ENCODE measurements around the gene SHROOM1. TPM values are rescaled to one million over a fixed set of nuclear protein-coding genes. Genes with fewer than 3 reads are reported as not detected.

Gene SHROOM1
- total RNA-seq, 1 experiment from 2014 or later, result 0.54 TPM

GRCh38 chr5:132828846-132829494, 1.5 kb downstream of the SHROOM1 start:
- POLR2A ChIA-PET (ENCODE audit: low non-redundant PET), result no interaction called here
- no peak overlapping the region for H3K4me3 ChIP-seq (ENCODE audit: low read depth, low read length, poor library complexity, severe bottlenecking)
- BruUV-seq (replicated peaks), result no TSS peak

GRCh38 chr5:132827943-132828673, 2.3 kb downstream of the SHROOM1 start:
- intact Hi-C loops (cut with micrococcal nuclease; ENCODE audit: unreplicated experiment), result no loop called here
- no peaks in the 10 kb centered on the region for H3K36me3 ChIP-seq (ENCODE audit: insufficient read depth, low read length, poor library complexity, severe bottlenecking)
- H3K27me3 ChIP-seq (replicated peaks; ENCODE audit: insufficient read depth, low read depth, low read length, poor library complexity), result peaks cover 9% of the 10 kb centered on the region
- H3K4me1 ChIP-seq (ENCODE audit: insufficient read depth, low read length, poor library complexity, severe bottlenecking), result peaks cover 2% of the 10 kb centered on the region
- ChIA-PET POLR2A (ENCODE audit: low non-redundant PET) (interaction anchor here (0.6 kb wide), 1 partner anchor 8 kb away, joined by 3 read pairs; no protein-coding TSS in a partner anchor), CTCF (interaction anchor here (0.7 kb wide), 1 partner anchor 81 kb away, joined by 3 read pairs; the partner anchor contains the start of gene CCNI2)
- no TSS peak for BruUV-seq (replicated peaks)
- TF ChIP-seq CTCF (conservative IDR thresholded peaks at IDR 0.05; ENCODE audit: low read depth, low read length) (no peak), EZH2 (IDR thresholded peaks at IDR 0.05; ENCODE audit: borderline replicate concordance, low read depth, low read length, poor library complexity, severe bottlenecking) (no peak)
- H3K27ac ChIP-seq (ENCODE audit: low read depth, low read length, poor library complexity, severe bottlenecking), result no peak overlapping the region
- H3K4me3 ChIP-seq (ENCODE audit: low read depth, low read length, poor library complexity, severe bottlenecking), result no peak overlapping the region
- DNase-seq (ENCODE audit: low spot score), result no peak
- no peaks in the 10 kb centered on the region for H3K9me3 ChIP-seq (ENCODE audit: low read depth, low read length, poor library complexity, severe bottlenecking)

More at GRCh38 chr5:132828846-132829494, 1.5 kb downstream of the SHROOM1 start:
- intact Hi-C loops (cut with micrococcal nuclease; ENCODE audit: unreplicated experiment), result no loop called here
- Histone ChIP-seq H3K36me3 (ENCODE audit: insufficient read depth, low read length, poor library complexity, severe bottlenecking) (no peaks in the 10 kb centered on the region), H3K27ac (ENCODE audit: low read depth, low read length, poor library complexity, severe bottlenecking) (no peak overlapping the region), H3K9me3 (ENCODE audit: low read depth, low read length, poor library complexity, severe bottlenecking) (no peaks in the 10 kb centered on the region), H3K27me3 (replicated peaks; ENCODE audit: insufficient read depth, low read depth, low read length, poor library complexity) (peaks cover 9% of the 10 kb centered on the region), H3K4me1 (ENCODE audit: insufficient read depth, low read length, poor library complexity, severe bottlenecking) (peaks cover 2% of the 10 kb centered on the region)
- no peak for DNase-seq (ENCODE audit: low spot score)
- CTCF ChIA-PET, result interaction anchor here (1.5 kb wide), 1 partner anchor 9 kb away, joined by 5 read pairs; no protein-coding TSS in a partner anchor
- TF ChIP-seq CTCF (conservative IDR thresholded peaks at IDR 0.05; ENCODE audit: low read depth, low read length) (no peak), EZH2 (IDR thresholded peaks at IDR 0.05; ENCODE audit: borderline replicate concordance, low read depth, low read length, poor library complexity, severe bottlenecking) (no peak)

- H3K27ac ChIP-seq (ENCODE audit: low read depth, low read length, poor library complexity, severe bottlenecking), result no peak overlapping the region
- ChIA-PET POLR2A (ENCODE audit: low non-redundant PET) (interaction anchor here (0.6 to 0.7 kb wide), 2 partner anchors 595 to 1931 kb away, joined by 3 read pairs; no protein-coding TSS in a partner anchor), CTCF (no interaction called here)
- no peaks in the 10 kb centered on the region for H3K36me3 ChIP-seq (ENCODE audit: insufficient read depth, low read length, poor library complexity, severe bottlenecking)
- peaks cover 2% of the 10 kb centered on the region for H3K4me1 ChIP-seq (ENCODE audit: insufficient read depth, low read length, poor library complexity, severe bottlenecking)
- no TSS peak for BruUV-seq (replicated peaks)
- H3K4me3 ChIP-seq (ENCODE audit: low read depth, low read length, poor library complexity, severe bottlenecking), result no peak overlapping the region
- H3K27me3 ChIP-seq (replicated peaks; ENCODE audit: insufficient read depth, low read depth, low read length, poor library complexity), result peaks cover 9% of the 10 kb centered on the region
- intact Hi-C loops (cut with micrococcal nuclease; ENCODE audit: unreplicated experiment), result no loop called here
- TF ChIP-seq CTCF (conservative IDR thresholded peaks at IDR 0.05; ENCODE audit: low read depth, low read length) (no peak), EZH2 (IDR thresholded peaks at IDR 0.05; ENCODE audit: borderline replicate concordance, low read depth, low read length, poor library complexity, severe bottlenecking) (no peak)
- no peaks in the 10 kb centered on the region for H3K9me3 ChIP-seq (ENCODE audit: low read depth, low read length, poor library complexity, severe bottlenecking)
- no peak for DNase-seq (ENCODE audit: low spot score)
Measured at GRCh38 chr5:132826424-132827082, 3.9 kb downstream of the SHROOM1 start.
